Measurements from ENCODE around the gene POP5.

Gene POP5

GRCh38 chr12:120590741-120591407 lies 9.7 kb upstream of the POP5 start:
- no peak for DNase-seq (ENCODE audit: low read depth in 3 of 3, low spot score in 1 of 3)

- DNase-seq (ENCODE audit: low read depth in 3 of 3, low spot score in 1 of 3): no peak
Observed at GRCh38 chr12:120588948-120589930, 8.0 kb upstream of the POP5 start.

GRCh38 chr12:120588371-120588770 lies 7.2 kb upstream of the POP5 start:
- DNase-seq (ENCODE audit: low read depth in 3 of 3, low spot score in 1 of 3): no peak

- no peak for DNase-seq (ENCODE audit: low read depth in 3 of 3, low spot score in 1 of 3)
Observed at GRCh38 chr12:120586860-120587259, 5.7 kb upstream of the POP5 start.

GRCh38 chr12:120586206-120586605 lies 5.0 kb upstream of the POP5 start:
- DNase-seq (ENCODE audit: low read depth in 3 of 3, low spot score in 1 of 3): no peak

- peak in 2 of 3 donors; percentile 5 to 41 for DNase-seq (ENCODE audit: low read depth in 3 of 3, low spot score in 1 of 3)
Observed at GRCh38 chr12:120584343-120585149, 3.3 kb upstream of the POP5 start.

- peak; percentile 65 to 83 (median 67) for DNase-seq (ENCODE audit: low read depth in 3 of 3, low spot score in 1 of 3)
Observed at GRCh38 chr12:120583478-120584030, 2.4 kb upstream of the POP5 start.

- DNase-seq (ENCODE audit: low read depth in 3 of 3, low spot score in 1 of 3): no peak
Observed at GRCh38 chr12:120581998-120582397, 796 bp upstream of the POP5 start.

- no peak for DNase-seq (ENCODE audit: low read depth in 3 of 3, low spot score in 1 of 3)
Observed at GRCh38 chr12:120579179-120579578, 2.0 kb downstream of the POP5 start.

- no peak for DNase-seq (ENCODE audit: low read depth in 3 of 3, low spot score in 1 of 3)
Observed at GRCh38 chr12:120574106-120574505, 7.1 kb downstream of the POP5 start.

GRCh38 chr12:120573560-120573959 lies 7.6 kb downstream of the POP5 start:
- DNase-seq (ENCODE audit: low read depth in 3 of 3, low spot score in 1 of 3): no peak

GRCh38 chr12:120571299-120571698 lies 9.9 kb downstream of the POP5 start:
- DNase-seq (ENCODE audit: low read depth in 3 of 3, low spot score in 1 of 3): no peak

- DNase-seq (ENCODE audit: low read depth in 3 of 3, low spot score in 1 of 3): no peak
Observed at GRCh38 chr12:120563495-120563894, 17.7 kb downstream of the POP5 start.

GRCh38 chr12:120562906-120563305 lies 18.3 kb downstream of the POP5 start:
- DNase-seq (ENCODE audit: low read depth in 3 of 3, low spot score in 1 of 3): no peak

GRCh38 chr12:120557589-120557988 lies 23.6 kb downstream of the POP5 start:
- DNase-seq (ENCODE audit: low read depth in 3 of 3, low spot score in 1 of 3): no peak

- no peak for DNase-seq (ENCODE audit: low read depth in 3 of 3, low spot score in 1 of 3)
Observed at GRCh38 chr12:120554678-120555077, 26.5 kb downstream of the POP5 start.

GRCh38 chr12:120546050-120546386 lies 35.2 kb downstream of the POP5 start:
- DNase-seq (ENCODE audit: low read depth in 3 of 3, low spot score in 1 of 3): no peak

- DNase-seq (ENCODE audit: low read depth in 3 of 3, low spot score in 1 of 3): no peak
Observed at GRCh38 chr12:120544691-120545090, 36.5 kb downstream of the POP5 start.

GRCh38 chr12:120542166-120542565 lies 39.0 kb downstream of the POP5 start:
- DNase-seq (ENCODE audit: low read depth in 3 of 3, low spot score in 1 of 3): no peak

- DNase-seq (ENCODE audit: low read depth in 3 of 3, low spot score in 1 of 3): no peak
Observed at GRCh38 chr12:120540445-120540844, 40.8 kb downstream of the POP5 start.

GRCh38 chr12:120539303-120539702 lies 41.9 kb downstream of the POP5 start:
- no peak for DNase-seq (ENCODE audit: low read depth in 3 of 3, low spot score in 1 of 3)

Measured in stimulated activated CD4-positive, alpha-beta T cell treated with anti-CD3 and anti-CD28 coated beads, TNF-alpha, amount 100 ng/mL, for 1 hour (primary cell).